Amniotic epithelial cell (primary cell): ENCODE measurements around the gene ZSCAN10.

ENCODE experiments used
- DNase-seq: peaks from one replicate; pipeline ENCODE4 v3.0.0-alpha.2; 2010; ENCODE audit warnings: low read depth

ZSCAN10 gene

GRCh38 chr16:3046641-3047386 is 52.3 kb downstream of the ZSCAN10 start:
- no peak for DNase-seq

DNA sequence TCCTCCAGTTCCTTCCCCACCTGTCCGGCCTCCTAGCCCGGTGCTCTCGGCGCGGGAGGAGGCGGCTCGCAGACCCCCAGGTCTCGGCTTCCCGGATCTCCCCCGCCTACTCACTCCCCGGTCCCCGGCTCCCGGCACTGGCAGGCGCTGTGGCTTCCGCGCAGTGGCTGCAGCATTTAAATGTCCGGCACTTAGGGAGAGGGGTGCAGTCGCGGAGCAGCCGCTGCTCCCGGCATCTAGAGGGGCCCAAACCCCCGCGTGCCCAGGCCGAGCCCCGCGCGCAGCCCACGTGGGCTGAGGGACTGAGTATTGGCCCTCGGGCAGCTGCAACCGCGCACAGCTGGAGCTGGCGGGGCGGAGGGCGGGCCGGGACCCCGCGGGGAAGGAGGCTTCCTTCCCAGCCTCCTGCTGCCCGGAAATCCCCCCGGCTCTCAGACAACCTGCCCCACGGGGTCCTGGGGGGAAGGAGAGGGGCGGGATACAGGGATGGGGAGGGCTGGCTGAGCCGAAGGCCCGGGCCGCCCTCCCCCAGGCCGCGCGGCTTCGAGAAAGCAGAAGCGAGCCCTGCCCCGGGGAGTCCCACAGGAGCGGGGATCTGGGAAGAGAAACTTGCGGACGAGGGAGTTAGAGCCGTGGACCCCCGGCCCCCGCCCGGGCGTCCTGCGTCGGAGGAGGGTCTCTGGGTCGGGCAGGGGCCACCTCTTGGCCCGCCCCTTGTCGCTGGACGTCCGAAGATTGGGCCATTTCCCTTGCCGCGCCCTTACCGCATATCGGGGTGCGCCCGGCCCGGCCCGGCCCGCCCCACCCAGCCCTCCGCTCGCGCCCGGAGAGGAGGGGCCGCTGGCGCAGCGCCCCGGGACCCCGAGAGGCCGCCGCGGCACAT is 53.1 kb downstream of the ZSCAN10 start, which contains the start of gene MMP25:
MMP25 (plus strand) TSS at position 804 of the 883 bp plus-strand sequence. CDS start 357 bp downstream, outside the sequence.
- no peak for DNase-seq

DNA sequence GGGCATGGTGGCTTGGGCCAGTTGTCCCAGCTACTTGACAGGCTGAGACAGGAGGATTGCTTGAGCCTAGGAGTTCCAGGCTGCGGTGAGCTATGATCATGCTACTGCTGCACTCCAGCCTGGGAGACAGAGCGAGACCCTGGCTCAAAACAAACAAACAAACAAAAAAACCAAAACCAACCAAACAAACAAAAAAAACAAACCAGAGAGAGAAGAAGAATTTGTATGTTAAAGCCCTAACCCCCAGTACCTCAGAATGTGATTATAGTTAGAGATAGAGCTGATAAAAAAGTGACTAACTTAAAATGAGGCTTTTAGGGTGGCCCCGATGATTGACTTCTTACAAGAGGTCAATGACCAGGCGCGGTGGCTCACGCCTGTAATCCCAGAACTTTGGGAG is 54.4 kb downstream of the ZSCAN10 start:
- DNase-seq: no peak

DNA sequence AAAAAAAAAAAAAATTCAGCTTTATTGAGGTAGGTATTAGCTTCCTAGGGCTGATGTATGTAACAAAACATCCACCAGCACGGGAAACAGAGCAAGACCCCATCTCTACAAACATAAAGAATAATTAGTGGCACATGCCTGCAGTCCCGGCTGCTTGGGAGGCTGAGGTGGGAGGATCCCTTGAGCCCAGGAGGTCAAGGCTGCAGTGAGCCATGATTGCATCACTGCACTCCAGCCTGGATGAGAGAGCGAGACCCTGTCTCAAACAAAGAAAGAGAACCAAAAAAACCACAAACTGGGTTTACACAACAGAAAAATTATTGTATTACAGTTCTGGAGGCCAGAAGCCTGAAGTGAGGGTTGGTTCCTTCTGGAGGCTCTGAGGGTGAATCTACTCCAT is 56.7 kb downstream of the ZSCAN10 start:
- no peak for DNase-seq

GRCh38 chr16:3038896-3039295 is 60.2 kb downstream of the ZSCAN10 start:
- DNase-seq: no peak
